Skeletal muscle satellite cell (primary cell): ENCODE results near the gene TTC28.

Experiments used
- H3K27me3 ChIP-seq: 2 replicates; pipeline ENCODE4 v1.7.0; 2013; ENCODE audit warnings: low read length; ENCODE audit not compliant: control insufficient read depth, insufficient read depth
- H3K36me3 ChIP-seq: 2 replicates; pipeline ENCODE4 v1.7.0; 2013; ENCODE audit warnings: mild to moderate bottlenecking, control low read depth, low read length; ENCODE audit not compliant: insufficient read depth
- H3K4me1 ChIP-seq: 2 replicates; pipeline ENCODE4 v1.7.0; 2013; ENCODE audit warnings: low read length; ENCODE audit not compliant: control insufficient read depth, insufficient read depth
- H3K4me2 ChIP-seq: 2 replicates; pipeline ENCODE4 v1.7.0; 2013; ENCODE audit warnings: mild to moderate bottlenecking, low read length
- H3K4me3 ChIP-seq: 2 replicates; pipeline ENCODE4 v1.7.0; 2013; ENCODE audit warnings: low read length
- H3K9ac ChIP-seq: 2 replicates; pipeline ENCODE4 v1.7.0; 2013; ENCODE audit warnings: mild to moderate bottlenecking, low read depth, low read length, moderate library complexity
- H3K9me3 ChIP-seq: replicated peaks from 2 replicates; pipeline ENCODE4 v1.7.0; 2013; ENCODE audit warnings: mild to moderate bottlenecking, control low read depth, low read length

The TTC28 gene

DNA sequence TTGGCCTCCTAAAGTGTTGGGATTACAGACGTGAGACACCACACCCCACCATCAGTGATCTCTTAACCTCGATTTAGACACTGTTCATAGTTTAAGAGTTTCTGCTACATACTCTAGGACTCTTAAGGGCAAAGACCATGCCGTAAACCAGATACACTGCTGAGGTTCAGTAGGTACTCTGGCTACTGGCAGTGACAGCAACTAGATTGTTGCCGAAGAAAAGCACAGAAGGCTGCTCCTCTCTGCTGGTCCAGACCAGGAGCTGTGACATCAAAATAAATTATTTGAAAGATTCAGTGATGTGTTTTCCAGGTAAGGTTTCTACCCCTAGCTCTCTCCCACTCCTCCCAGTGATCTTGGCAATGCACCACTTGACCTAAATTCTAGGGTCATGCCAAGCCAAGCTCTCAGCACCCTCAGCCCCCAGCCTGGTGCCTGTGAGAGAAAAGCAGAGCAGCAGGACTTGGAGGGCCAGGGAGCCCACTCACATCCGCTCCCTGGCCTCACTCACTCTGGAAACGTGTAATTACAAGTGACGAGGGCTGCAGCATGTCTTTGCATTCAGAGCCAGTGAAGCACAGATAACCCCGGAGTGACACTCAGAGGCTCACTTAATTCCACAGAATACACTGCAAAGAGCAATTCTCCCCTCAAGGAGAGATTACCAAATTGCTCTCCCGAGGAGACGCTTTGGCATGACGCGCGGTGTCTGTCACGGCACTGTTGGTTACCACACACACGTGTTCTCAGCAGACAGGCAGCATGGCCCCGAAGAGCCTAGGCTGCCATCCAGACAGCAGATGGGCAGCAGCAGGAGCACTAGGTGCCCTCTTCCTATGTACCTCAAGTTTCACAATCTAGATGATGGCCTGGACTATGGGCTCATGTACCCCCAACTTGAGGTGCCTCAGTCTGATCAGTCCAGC is 663.7 kb downstream of the TTC28 start:
- H3K4me3 ChIP-seq, result no peak overlapping the region
- no peak overlapping the region for H3K4me2 ChIP-seq
- H3K9me3 ChIP-seq, result no peaks in the 10 kb centered on the region
- peaks cover 17% of the 10 kb centered on the region for H3K4me1 ChIP-seq
- H3K9ac ChIP-seq, result no peak overlapping the region
- H3K27me3 ChIP-seq, result no peaks in the 10 kb centered on the region
- no peaks in the 10 kb centered on the region for H3K36me3 ChIP-seq

DNA sequence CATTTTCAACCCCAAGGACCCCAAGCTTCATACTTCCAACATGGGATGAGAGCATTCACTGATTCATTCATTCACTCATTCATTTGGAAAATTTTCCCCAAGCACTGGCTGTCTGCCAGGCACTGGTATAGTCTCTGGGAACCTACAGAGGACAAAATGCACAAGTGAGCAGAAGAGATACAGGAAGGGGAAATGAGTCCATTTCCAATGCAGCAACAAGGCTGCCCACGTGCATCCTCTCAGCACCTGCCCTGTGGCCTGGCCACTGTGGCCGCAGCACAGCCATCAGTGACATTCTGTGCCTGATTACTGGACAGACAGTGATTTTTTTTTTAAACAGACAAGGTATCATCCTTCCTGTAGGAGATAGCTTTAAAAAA is 664.6 kb downstream of the TTC28 start:
- Histone ChIP-seq H3K27me3 (no peaks in the 10 kb centered on the region), H3K4me1 (peaks cover 9% of the 10 kb centered on the region), H3K36me3 (no peaks in the 10 kb centered on the region), H3K9me3 (no peaks in the 10 kb centered on the region), H3K9ac (no peak overlapping the region), H3K4me3 (no peak overlapping the region), H3K4me2 (no peak overlapping the region)

DNA sequence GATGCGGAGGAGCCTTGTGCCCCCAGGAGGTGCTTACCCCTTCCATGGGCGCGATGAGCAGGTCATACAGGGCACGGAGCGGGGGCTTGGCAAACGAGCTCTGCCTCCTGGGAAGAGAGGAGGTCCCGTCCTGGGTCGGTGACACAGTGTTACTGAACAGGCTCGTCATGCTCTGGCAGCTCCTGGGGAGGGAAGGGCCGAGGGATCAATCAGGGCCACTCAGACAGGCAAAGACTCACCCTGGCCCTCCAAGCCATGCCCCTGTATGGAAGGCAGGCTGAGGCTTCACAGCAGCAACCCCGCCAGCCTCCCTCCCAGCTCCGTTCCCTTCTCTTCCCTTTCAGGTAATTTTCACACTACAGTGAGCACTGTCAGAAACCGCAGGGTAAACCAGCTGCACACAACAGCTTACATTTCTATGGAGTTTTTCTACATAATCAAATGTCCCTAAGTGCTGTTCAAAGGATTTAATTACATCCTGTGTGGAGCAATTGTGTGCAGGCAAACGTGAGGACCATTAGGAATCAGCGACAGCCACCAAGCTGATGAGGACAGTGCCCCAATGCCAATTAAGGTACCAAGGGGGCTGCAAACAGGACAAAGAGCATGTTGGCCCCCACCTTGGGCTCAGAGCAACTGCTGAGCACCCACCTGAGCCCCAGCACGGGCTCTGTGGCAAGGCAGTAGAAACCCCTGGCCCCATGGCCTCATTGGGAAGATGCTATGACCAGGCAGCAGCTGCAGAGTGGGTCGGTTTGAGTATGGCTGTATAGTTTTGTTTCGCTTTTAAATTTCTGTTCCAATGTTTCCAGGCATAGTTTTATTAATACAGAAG is 665.2 kb downstream of the TTC28 start:
- Histone ChIP-seq H3K9me3 (no peaks in the 10 kb centered on the region), H3K4me1 (peaks cover 3% of the 10 kb centered on the region), H3K27me3 (no peaks in the 10 kb centered on the region), H3K36me3 (no peaks in the 10 kb centered on the region), H3K4me2 (no peak overlapping the region), H3K4me3 (no peak overlapping the region), H3K9ac (no peak overlapping the region)

DNA sequence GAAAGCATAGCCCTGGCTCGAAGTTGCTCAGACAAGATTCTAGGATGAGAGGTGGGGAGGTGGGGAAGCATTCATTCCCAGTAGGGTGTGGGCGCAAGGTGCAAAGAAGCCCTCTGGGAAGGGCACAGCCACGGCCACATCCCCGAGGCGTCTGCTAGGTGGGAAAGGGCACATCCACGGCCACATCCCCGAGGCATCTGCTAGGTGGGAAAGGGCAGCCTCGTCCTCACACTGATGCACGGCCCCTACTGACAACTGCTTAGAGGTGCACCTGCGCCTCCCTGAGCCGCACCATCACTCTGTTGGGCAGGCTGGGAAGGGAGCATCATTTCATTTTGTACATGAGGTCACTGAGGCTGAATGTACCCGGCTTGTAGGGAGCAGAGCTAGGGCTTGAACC is 666.0 kb downstream of the TTC28 start:
- no peak overlapping the region for H3K4me2 ChIP-seq
- H3K27me3 ChIP-seq, result no peaks in the 10 kb centered on the region
- H3K9ac ChIP-seq, result no peak overlapping the region
- H3K4me3 ChIP-seq, result no peak overlapping the region
- H3K9me3 ChIP-seq, result no peaks in the 10 kb centered on the region
- no peaks in the 10 kb centered on the region for H3K36me3 ChIP-seq
- peaks cover 6% of the 10 kb centered on the region for H3K4me1 ChIP-seq

DNA sequence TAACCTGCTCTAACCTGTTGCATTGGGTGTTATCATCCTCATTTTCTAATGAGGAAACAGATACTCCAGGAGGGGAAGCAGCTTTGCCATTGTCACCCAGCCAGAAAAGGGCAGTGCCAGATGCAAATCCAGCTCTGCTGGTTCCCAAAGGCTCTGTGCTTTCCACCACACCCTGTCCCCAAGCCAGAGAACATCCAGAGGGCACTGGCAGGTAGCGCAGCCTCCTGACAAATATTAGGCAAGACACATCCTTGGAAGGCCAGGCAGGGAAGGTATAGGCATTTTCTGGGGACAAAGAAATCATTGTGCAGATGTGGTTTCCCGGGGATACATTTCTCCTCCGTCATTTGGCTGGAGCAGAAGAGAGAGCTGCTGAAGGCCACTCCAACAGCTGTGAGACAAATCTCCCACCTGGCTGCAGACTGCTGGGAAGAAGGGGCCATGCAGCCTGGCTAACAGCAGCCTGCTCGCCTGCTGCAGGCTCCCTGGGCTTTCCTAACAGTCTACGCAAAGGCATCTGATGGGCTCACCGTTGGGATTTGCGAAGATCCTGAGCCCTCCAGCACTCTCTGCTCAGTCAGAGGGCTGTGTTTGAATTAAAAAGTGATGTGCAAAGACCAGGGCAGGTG is 666.7 kb downstream of the TTC28 start:
- no peaks in the 10 kb centered on the region for H3K27me3 ChIP-seq
- H3K4me3 ChIP-seq, result no peak overlapping the region
- H3K4me1 ChIP-seq, result peaks cover 6% of the 10 kb centered on the region
- H3K36me3 ChIP-seq, result no peaks in the 10 kb centered on the region
- no peaks in the 10 kb centered on the region for H3K9me3 ChIP-seq
- no peak overlapping the region for H3K9ac ChIP-seq
- H3K4me2 ChIP-seq, result no peak overlapping the region

DNA sequence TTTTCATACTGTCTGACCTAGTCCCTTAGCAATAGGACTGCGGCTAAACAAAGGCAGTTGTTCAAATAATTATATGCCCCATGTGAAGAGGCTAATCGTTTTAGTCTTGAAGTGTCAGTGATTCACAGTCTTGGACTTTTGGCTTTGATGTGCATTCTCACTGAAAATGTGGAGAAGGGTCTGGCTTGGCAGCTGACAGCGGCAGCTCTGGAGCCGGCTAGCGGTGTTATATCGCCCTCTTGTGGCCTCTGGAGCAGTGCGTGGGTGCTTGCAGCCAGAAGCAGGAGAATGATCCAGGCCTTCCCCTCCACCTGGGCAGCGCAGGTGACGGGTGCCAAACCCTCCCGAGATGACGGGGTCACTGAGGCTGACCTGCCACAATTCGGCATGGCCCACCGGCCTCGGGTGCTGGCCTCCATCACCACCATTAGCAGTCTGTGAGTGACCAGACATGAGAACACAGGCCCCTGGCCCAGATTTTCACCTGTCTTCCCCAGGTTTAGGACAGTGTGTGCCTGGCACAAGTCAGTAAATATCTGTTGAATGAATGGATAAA is 670.3 kb downstream of the TTC28 start:
- H3K4me2 ChIP-seq, result no peak overlapping the region
- peaks cover 15% of the 10 kb centered on the region for H3K4me1 ChIP-seq
- H3K9ac ChIP-seq, result no peak overlapping the region
- no peaks in the 10 kb centered on the region for H3K9me3 ChIP-seq
- H3K4me3 ChIP-seq, result no peak overlapping the region
- H3K36me3 ChIP-seq, result no peaks in the 10 kb centered on the region
- no peaks in the 10 kb centered on the region for H3K27me3 ChIP-seq

DNA sequence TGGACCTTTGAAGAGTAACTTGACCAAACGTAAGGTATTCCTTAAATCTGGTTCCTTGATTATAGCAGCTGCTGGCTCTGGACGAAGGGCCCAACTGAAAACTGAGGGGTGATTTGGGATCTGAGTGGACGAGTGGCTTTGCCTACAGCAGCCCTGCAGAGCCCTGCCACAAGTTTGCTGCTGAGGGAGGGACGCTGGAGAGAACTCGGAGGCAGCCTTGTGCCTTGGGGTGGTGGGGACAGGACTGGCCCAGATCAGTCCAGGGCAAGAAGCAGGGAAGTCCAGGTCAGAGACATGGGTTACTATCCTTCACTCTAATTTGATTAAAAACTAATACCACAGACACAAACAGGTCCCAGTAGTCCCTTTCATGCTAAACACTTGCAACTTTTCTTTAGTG is 671.0 kb downstream of the TTC28 start:
- no peaks in the 10 kb centered on the region for H3K36me3 ChIP-seq
- no peak overlapping the region for H3K4me3 ChIP-seq
- H3K4me1 ChIP-seq, result peaks cover 15% of the 10 kb centered on the region
- no peak overlapping the region for H3K4me2 ChIP-seq
- H3K27me3 ChIP-seq, result no peaks in the 10 kb centered on the region
- H3K9me3 ChIP-seq, result no peaks in the 10 kb centered on the region
- no peak overlapping the region for H3K9ac ChIP-seq

DNA sequence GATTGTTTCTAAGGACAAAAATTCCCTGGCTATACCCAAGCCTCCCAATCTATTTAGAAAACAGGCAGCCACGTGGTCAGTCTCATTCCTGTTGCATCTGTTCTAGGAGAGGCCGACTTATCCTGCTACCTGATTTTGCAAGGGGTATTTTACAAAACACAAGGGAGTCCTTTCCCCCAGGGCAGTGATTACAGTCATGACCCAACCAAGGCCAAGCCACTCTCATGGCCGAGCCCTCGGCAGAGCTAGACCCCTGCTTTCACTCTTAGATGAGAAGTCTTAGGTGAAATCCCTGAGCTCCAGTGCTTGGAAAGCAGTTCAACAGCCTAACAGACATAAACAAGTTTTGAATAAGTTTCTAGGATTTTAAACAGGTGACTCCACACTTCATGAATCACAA is 671.6 kb downstream of the TTC28 start:
- peaks cover 16% of the 10 kb centered on the region for H3K4me1 ChIP-seq
- H3K9me3 ChIP-seq, result no peaks in the 10 kb centered on the region
- no peak overlapping the region for H3K9ac ChIP-seq
- no peaks in the 10 kb centered on the region for H3K27me3 ChIP-seq
- no peak overlapping the region for H3K4me2 ChIP-seq
- H3K36me3 ChIP-seq, result no peaks in the 10 kb centered on the region
- no peak overlapping the region for H3K4me3 ChIP-seq

DNA sequence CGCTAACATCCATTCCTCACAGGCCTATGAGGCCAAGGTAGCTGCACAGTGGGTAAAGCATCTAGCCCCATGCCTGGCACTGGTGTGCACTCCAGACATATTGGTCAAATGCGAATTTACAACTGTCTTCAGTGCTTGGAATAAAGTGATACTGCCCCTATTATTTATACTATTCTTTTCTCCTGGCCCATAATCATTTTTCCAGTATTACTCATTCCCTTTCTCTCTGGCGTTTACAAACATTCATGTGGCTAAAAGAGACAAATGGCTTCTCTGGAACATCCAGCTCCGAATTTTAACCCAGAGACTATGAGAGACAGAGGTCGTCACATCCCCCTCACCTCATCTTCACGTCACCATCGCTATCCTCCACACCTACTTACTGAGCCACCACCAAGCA is 673.4 kb downstream of the TTC28 start:
- Histone ChIP-seq H3K9ac (no peak overlapping the region), H3K27me3 (no peaks in the 10 kb centered on the region), H3K4me1 (peaks cover 18% of the 10 kb centered on the region), H3K4me3 (no peak overlapping the region), H3K9me3 (no peaks in the 10 kb centered on the region), H3K36me3 (no peaks in the 10 kb centered on the region), H3K4me2 (no peak overlapping the region)

DNA sequence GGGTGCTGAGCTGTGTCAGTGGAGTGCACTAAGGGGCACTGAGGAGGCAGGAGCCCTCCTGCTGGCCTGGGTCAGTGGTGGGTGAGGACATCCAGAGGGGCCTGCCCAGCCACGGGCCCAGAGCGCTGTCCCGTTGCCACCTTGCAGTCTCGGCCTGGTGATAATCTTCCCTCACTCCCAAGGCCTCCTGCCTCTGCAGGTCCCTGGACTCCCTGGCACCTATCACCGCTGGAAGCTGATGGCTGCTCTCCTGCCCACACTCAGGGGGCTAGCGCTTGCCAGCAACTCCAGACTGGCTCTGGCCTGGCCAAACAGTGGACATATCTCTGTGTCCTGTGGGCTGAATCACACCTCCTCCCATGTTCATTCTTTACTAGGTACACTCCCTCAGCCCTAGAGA is 674.1 kb downstream of the TTC28 start:
- Histone ChIP-seq H3K4me2 (no peak overlapping the region), H3K4me3 (no peak overlapping the region), H3K27me3 (no peaks in the 10 kb centered on the region), H3K36me3 (no peaks in the 10 kb centered on the region), H3K4me1 (peaks cover 18% of the 10 kb centered on the region), H3K9ac (no peak overlapping the region), H3K9me3 (no peaks in the 10 kb centered on the region)

DNA sequence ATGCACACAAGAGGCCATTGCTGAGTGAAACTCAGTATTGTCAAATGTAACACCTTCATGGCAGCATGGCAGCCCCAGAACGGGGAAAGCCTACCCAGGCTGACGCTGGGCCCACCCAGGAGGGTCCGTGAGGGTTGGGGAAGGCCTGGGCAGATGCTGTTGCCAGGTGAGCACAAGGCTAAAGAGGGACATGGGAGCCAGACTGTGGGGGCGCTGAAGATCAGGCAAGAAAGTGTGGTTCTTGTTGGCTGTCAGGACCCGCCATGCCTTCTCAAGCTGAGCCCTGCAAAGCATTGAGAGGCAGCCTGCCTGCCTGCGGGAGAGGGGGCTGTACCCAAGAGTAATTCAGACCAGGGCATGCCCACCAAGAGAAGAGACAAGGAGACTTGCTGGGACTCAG is 675.6 kb downstream of the TTC28 start:
- Histone ChIP-seq H3K9me3 (no peaks in the 10 kb centered on the region), H3K4me3 (no peak overlapping the region), H3K36me3 (no peaks in the 10 kb centered on the region), H3K4me1 (peaks cover 15% of the 10 kb centered on the region), H3K27me3 (no peaks in the 10 kb centered on the region), H3K4me2 (no peak overlapping the region), H3K9ac (no peak overlapping the region)
